Effector CD8-positive, alpha-beta T cell (primary cell): ENCODE data around the gene FAM229B.
"Not testable (repeated sequence)": the region's sequence is repeated elsewhere in the genome, so short reads cannot be mapped to it uniquely, and the experiment has no call there.

Experiments used
- DNase-seq: peaks from one replicate; lab custom pipeline; 2025; lab: John Stamatoyannopoulos, UW

FAM229B gene

GRCh38 chr6:112062966-112063365, 24.4 kb upstream of the FAM229B start:
- DNase-seq: no peak

GRCh38 chr6:112065426-112065986, 21.9 kb upstream of the FAM229B start:
- DNase-seq: no peak

- no peak for DNase-seq
Observed at GRCh38 chr6:112066606-112067005, 20.8 kb upstream of the FAM229B start.

GRCh38 chr6:112081569-112081968, 5.8 kb upstream of the FAM229B start:
- no peak for DNase-seq

- no peak for DNase-seq
Observed at GRCh38 chr6:112085286-112086065, 1.9 kb upstream of the FAM229B start.

- DNase-seq: no peak
Observed at GRCh38 chr6:112086744-112087135, 651 bp upstream of the FAM229B start.

- DNase-seq: no peak
Observed at GRCh38 chr6:112087916-112088315, 525 bp downstream of the FAM229B start.

GRCh38 chr6:112096901-112097300, 9.5 kb downstream of the FAM229B start:
- DNase-seq: no peak

- DNase-seq: no peak
Observed at GRCh38 chr6:112100561-112100960, 13.2 kb downstream of the FAM229B start.

- DNase-seq: not testable (repeated sequence)
Observed at GRCh38 chr6:112106026-112106425, 18.6 kb downstream of the FAM229B start.

GRCh38 chr6:112106562-112106961, 19.2 kb downstream of the FAM229B start:
- DNase-seq: no peak

- no peak for DNase-seq
Observed at GRCh38 chr6:112109262-112109661, 21.9 kb downstream of the FAM229B start.

- DNase-seq: no peak
Observed at GRCh38 chr6:112113431-112113830, 26.0 kb downstream of the FAM229B start.

- DNase-seq: no peak
Observed at GRCh38 chr6:112113918-112114317, 26.5 kb downstream of the FAM229B start.

GRCh38 chr6:112114577-112115223, 27.3 kb downstream of the FAM229B start:
- no peak for DNase-seq

GRCh38 chr6:112116221-112116620, 28.8 kb downstream of the FAM229B start:
- no peak for DNase-seq

- DNase-seq: no peak
Observed at GRCh38 chr6:112117554-112117953, 30.2 kb downstream of the FAM229B start.

GRCh38 chr6:112118034-112118433, 30.6 kb downstream of the FAM229B start:
- no peak for DNase-seq

GRCh38 chr6:112122756-112123155, 35.4 kb downstream of the FAM229B start:
- no peak for DNase-seq

- DNase-seq: no peak
Observed at GRCh38 chr6:112123982-112124381, 36.6 kb downstream of the FAM229B start.

GRCh38 chr6:112128208-112128607, 40.8 kb downstream of the FAM229B start:
- DNase-seq: no peak

- no peak for DNase-seq
Observed at GRCh38 chr6:112130878-112131277, 43.5 kb downstream of the FAM229B start.

GRCh38 chr6:112139052-112139451, 51.7 kb downstream of the FAM229B start:
- DNase-seq: no peak
